Endodermal cell (in vitro differentiated cells): ENCODE data around the gene MALT1. TPM values are rescaled to one million over a fixed set of nuclear protein-coding genes. Genes with fewer than 3 reads are reported as not detected.

Source experiments
- DNase-seq: peaks from one replicate; pipeline ENCODE4 v3.0.0-alpha.2; 2017
- H3K27ac ChIP-seq: 2 replicates; pipeline ENCODE4 v1.5.1; 2013; ENCODE audit warnings: mild to moderate bottlenecking, low read depth, low read length, moderate library complexity
- H3K27me3 ChIP-seq: 2 replicates; pipeline ENCODE4 v1.6.1; 2013; ENCODE audit warnings: mild to moderate bottlenecking, low read length, moderate library complexity; ENCODE audit not compliant: insufficient read depth, control insufficient read depth, poor library complexity, severe bottlenecking
- H3K36me3 ChIP-seq: 2 replicates; pipeline ENCODE4 v1.7.0; 2013; ENCODE audit warnings: mild to moderate bottlenecking, low read length, moderate library complexity; ENCODE audit not compliant: control insufficient read depth, insufficient read depth
- H3K4me1 ChIP-seq: one replicate; pipeline ENCODE4 v1.7.0; 2013; ENCODE audit warnings: low read length; ENCODE audit not compliant: control insufficient read depth, insufficient read depth
- H3K4me3 ChIP-seq: 2 replicates; pipeline ENCODE4 v1.5.1; 2013; ENCODE audit warnings: mild to moderate bottlenecking, low read length, moderate library complexity
- H3K9ac ChIP-seq: 2 replicates; pipeline ENCODE4 v1.6.1; 2013; ENCODE audit warnings: mild to moderate bottlenecking, low read length, moderate library complexity; ENCODE audit not compliant: poor library complexity, severe bottlenecking; ENCODE audit errors: extremely low read depth
- H3K9me3 ChIP-seq: 2 replicates; pipeline ENCODE4 v1.6.1; 2013; ENCODE audit warnings: mild to moderate bottlenecking, low read length, moderate library complexity; ENCODE audit not compliant: control insufficient read depth
- H3K27ac Mint-ChIP-seq: 2 replicates; pipeline ENCODE4 v1.8.0; 2020; ENCODE audit warnings: mixed read lengths
- H3K27me3 Mint-ChIP-seq: 2 replicates; pipeline ENCODE4 v1.8.0; 2021; ENCODE audit warnings: mild to moderate bottlenecking, mixed read lengths; ENCODE audit not compliant: insufficient read depth
- H3K36me3 Mint-ChIP-seq: 2 replicates; pipeline ENCODE4 v1.8.0; 2020; ENCODE audit warnings: low read depth, mixed read lengths
- H3K4me1 Mint-ChIP-seq: 2 replicates; pipeline ENCODE4 v1.8.0; 2020; ENCODE audit warnings: mixed read lengths
- H3K4me3 Mint-ChIP-seq: 2 replicates; pipeline ENCODE4 v1.8.0; 2020; ENCODE audit warnings: mild to moderate bottlenecking, moderate library complexity, mixed read lengths
- H3K9me3 Mint-ChIP-seq: 2 replicates; pipeline ENCODE4 v1.8.0; 2020; ENCODE audit warnings: mild to moderate bottlenecking, mixed read lengths
- WGBS, 2 experiments: methylation state at CpG; one replicate each; pipeline versions ENCODE4 v1.1.5 to v1.1.7; 2013; ENCODE audit warnings: missing lambda C conversion rate in 2 of 2, mixed read lengths in 1 of 2; ENCODE audit not compliant: insufficient coverage in 1 of 2, insufficient read length in 1 of 2; 5-methylcytosine and 5-hydroxymethylcytosine counted together
- total RNA-seq, 2 donors: library from RNA; stranded (reverse); fragmentation: NEBNext Ultra II Directional in 1 of 2; extraction: Animal tissue kit (Norgen Biotek cat#: 25700) in 1 of 2; gene quantifications; 2 replicates in 1 of 2; 3 replicates in 1 of 2; pipeline ENCODE4 v1.2.1, GENCODE V29; 2021
- TF ChIP-seq, protein P1 (sequence below): fragments of 200-600 bp; sonication (generic); conservative IDR thresholded peaks from 2 replicates; pipeline ENCODE4 v1.5.0; 2021; ENCODE audit warnings: antibody characterized with exemption, mild to moderate bottlenecking

MALT1 gene
- total RNA-seq, 2 donors from 2014 or later = 14.0 to 22.1 TPM

DNA sequence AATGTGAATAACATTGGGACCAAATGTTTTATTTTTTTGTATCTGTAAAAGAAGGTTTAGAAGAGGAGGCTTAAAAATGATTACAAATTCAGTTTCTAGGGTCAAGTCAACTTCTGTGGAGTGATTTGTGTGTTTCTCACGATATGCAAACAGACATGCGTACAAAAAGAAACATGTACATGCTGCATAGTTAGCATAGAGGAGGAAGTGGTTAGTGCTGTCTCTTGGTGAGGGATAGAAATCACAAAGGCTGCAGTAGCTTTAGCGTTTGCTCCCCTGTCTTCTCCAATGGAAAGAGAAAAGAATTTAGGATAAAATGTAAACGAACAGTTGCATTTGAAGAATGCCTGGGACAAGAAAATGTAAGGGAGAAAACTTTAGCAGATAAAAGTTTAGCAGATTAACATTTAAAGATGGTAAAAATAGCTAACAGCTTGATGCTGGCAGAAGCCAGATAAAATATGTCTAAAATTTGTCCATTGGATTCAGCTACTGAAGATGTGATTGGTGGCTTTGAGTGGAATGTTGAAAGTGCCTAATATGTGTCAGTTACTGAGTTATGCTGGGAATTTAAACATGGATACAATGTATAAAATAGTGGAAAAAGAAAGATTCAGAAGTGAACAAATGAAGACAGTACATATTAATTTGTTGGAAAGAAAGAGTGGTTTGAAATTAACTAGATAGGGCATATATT is 44.9 kb downstream of the MALT1 start:
- 90 to 94% methylated on average over 4 of the region's 4 CpGs for WGBS, 2 experiments
- no peaks in the 10 kb centered on the region for H3K27me3 ChIP-seq
- H3K4me3 ChIP-seq = no peak overlapping the region
- H3K36me3 ChIP-seq = peaks cover 32% of the 10 kb centered on the region
- no peak for DNase-seq
- Mint-ChIP-seq H3K4me3 (no peak overlapping the region), H3K27ac (no peak overlapping the region), H3K36me3 (no peaks in the 10 kb centered on the region), H3K27me3 (no peaks in the 10 kb centered on the region), H3K9me3 (no peaks in the 10 kb centered on the region), H3K4me1 (no peaks in the 10 kb centered on the region)
- TF ChIP-seq, protein P1, sequence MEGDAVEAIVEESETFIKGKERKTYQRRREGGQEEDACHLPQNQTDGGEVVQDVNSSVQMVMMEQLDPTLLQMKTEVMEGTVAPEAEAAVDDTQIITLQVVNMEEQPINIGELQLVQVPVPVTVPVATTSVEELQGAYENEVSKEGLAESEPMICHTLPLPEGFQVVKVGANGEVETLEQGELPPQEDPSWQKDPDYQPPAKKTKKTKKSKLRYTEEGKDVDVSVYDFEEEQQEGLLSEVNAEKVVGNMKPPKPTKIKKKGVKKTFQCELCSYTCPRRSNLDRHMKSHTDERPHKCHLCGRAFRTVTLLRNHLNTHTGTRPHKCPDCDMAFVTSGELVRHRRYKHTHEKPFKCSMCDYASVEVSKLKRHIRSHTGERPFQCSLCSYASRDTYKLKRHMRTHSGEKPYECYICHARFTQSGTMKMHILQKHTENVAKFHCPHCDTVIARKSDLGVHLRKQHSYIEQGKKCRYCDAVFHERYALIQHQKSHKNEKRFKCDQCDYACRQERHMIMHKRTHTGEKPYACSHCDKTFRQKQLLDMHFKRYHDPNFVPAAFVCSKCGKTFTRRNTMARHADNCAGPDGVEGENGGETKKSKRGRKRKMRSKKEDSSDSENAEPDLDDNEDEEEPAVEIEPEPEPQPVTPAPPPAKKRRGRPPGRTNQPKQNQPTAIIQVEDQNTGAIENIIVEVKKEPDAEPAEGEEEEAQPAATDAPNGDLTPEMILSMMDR = no peak
- H3K9ac ChIP-seq = no peak overlapping the region
- no peaks in the 10 kb centered on the region for H3K4me1 ChIP-seq
- H3K9me3 ChIP-seq = no peaks in the 10 kb centered on the region
- no peak overlapping the region for H3K27ac ChIP-seq

DNA sequence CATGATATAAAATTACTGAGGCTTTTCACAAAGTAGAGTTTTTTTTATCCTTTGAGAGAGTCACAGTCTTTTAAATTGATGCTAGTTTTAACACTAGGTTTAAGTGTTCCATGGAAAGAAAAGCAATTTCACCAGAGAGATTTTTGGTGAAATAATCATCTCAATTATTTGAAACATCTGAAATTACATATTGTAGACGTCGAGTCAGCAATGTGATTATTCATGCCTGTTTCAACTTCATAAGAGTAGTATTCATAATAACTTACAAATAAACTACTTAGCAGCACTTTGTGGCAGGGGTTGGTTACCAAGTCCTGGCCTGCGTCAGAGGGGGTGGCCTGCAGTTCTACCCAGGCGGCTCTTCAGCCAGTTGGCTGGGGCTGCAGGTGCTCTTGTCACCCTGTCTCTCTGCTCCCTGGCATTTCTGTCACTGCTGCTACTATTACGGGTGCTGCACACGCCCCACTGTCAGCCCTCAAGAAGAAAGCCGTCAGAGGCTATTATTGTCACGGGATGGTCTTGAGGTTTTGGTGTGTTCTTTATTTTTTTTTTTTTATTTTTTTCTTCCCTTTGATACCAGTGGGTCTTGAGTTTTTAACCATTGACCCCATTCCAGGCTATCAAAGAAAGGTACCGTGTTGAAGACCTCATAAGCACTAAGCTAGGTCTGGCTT is 50.4 kb downstream of the MALT1 start:
- Mint-ChIP-seq H3K4me3 (no peak overlapping the region), H3K27me3 (no peaks in the 10 kb centered on the region), H3K4me1 (no peaks in the 10 kb centered on the region), H3K9me3 (no peaks in the 10 kb centered on the region), H3K36me3 (peaks cover 6% of the 10 kb centered on the region), H3K27ac (no peak overlapping the region)
- TF ChIP-seq, protein P1 = no peak
- no peak overlapping the region for H3K27ac ChIP-seq
- no peaks in the 10 kb centered on the region for H3K9me3 ChIP-seq
- DNase-seq = no peak
- no peaks in the 10 kb centered on the region for H3K4me1 ChIP-seq
- no peaks in the 10 kb centered on the region for H3K27me3 ChIP-seq
- no peak overlapping the region for H3K4me3 ChIP-seq
- H3K36me3 ChIP-seq = peaks cover 18% of the 10 kb centered on the region
- 82 to 85% methylated on average over 5 to 8 of the region's 9 CpGs for WGBS, 2 experiments
- H3K9ac ChIP-seq = no peak overlapping the region

DNA sequence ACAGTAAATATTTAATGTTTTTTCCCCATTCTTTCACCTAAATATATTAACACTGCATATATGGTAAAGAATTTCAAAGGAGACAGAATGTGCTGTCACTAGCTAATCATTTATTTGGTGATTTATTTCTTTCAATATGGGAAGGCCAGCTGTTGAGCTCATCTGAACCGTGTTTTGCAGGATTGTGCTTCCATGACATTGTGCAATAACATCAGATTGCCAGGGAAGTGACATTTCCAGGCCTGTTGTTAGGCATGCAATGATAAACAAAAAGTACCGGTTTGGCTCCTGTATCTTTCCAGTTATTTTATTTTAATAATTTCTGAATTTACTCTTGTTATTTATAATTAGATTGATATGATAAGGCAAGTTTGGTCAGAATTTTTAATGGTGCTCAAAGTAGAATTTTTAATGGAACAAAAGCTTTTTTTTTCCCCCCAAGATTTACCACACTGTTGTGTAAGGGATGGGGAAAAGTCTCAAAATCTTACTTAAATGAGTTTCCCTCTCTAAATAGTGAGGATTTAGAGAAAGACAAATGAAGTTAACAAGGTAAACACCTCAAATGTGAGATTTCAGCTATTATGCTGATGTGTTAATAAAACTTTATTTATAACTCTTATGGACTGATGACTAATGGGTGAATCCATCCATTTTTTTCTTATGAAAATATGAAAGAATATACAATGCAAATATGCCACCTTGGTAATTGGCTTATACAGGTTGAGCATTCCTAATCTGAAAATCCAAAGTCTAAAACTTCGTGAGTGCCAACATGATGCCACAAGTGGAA is 52.7 kb downstream of the MALT1 start:
- 96 to 100% methylated on average over 2 of the region's 3 CpGs for WGBS, 2 experiments
- Mint-ChIP-seq H3K4me3 (no peak overlapping the region), H3K9me3 (no peaks in the 10 kb centered on the region), H3K4me1 (no peaks in the 10 kb centered on the region), H3K36me3 (peaks cover 6% of the 10 kb centered on the region), H3K27me3 (no peaks in the 10 kb centered on the region), H3K27ac (no peak overlapping the region)
- Histone ChIP-seq H3K9ac (no peak overlapping the region), H3K27me3 (no peaks in the 10 kb centered on the region), H3K9me3 (no peaks in the 10 kb centered on the region), H3K36me3 (peaks cover 22% of the 10 kb centered on the region), H3K4me1 (no peaks in the 10 kb centered on the region), H3K27ac (no peak overlapping the region), H3K4me3 (no peak overlapping the region)
- DNase-seq = no peak
- TF ChIP-seq, protein P1 = no peak
